HG02798 (cell line): ENCODE data around the gene OTOP2.

Experiments used
- ATAC-seq: cut with Tn5 transposase; IDR thresholded peaks from one replicate; pipeline ENCODE4 v1.9.1; 2021; ENCODE audit warnings: mild to moderate bottlenecking; ENCODE audit not compliant: unreplicated experiment, poor library complexity

OTOP2 gene, protein sequence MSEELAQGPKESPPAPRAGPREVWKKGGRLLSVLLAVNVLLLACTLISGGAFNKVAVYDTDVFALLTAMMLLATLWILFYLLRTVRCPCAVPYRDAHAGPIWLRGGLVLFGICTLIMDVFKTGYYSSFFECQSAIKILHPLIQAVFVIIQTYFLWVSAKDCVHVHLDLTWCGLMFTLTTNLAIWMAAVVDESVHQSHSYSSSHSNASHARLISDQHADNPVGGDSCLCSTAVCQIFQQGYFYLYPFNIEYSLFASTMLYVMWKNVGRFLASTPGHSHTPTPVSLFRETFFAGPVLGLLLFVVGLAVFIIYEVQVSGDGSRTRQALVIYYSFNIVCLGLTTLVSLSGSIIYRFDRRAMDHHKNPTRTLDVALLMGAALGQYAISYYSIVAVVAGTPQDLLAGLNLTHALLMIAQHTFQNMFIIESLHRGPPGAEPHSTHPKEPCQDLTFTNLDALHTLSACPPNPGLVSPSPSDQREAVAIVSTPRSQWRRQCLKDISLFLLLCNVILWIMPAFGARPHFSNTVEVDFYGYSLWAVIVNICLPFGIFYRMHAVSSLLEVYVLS

GRCh38 chr17:74924250-74924948 is at the start of gene OTOP2:
OTOP2 (plus strand) TSS chr17:74924273; CDS start chr17:74924633, 360 bp downstream.
- no peak for ATAC-seq

GRCh38 chr17:74874615-74875037 is 49.4 kb upstream of the OTOP2 start:
- ATAC-seq, result no peak

GRCh38 chr17:74875155-74875976 is 48.7 kb upstream of the OTOP2 start:
- ATAC-seq, result no peak

DNA sequence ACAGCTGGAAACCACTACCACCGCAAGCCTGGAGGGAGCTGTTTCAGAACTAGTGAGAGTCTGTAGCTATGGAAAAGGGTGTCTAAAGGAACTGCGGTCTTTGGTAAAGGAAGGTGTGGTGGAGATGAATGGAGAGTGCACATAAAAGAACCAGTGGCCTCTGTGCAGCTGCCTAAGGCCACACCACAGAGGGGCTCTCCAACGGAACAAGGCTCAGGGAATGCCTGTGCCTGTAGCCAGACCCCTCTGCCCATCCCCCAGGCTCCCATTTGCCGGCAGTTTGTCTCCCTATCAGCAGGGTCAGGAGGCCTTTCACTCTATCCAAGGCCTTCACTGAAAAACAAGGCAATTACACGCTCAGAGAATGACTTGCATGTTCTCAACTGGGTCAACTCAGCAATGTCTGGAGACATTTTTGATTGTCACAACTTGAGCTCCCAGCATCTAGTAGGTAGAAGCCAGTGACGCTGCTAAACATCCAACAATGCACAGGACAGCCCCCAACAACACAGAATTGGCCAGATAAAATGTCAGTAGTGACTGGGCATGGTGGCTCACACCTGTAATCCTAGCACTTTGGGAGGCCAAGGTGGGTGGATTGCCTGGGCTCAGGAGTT is 48.0 kb upstream of the OTOP2 start:
- no peak for ATAC-seq

GRCh38 chr17:74877592-74878548 is 46.2 kb upstream of the OTOP2 start:
- no peak for ATAC-seq

GRCh38 chr17:74878658-74879057 is 45.4 kb upstream of the OTOP2 start:
- no peak for ATAC-seq

- ATAC-seq, result no peak
Measured at GRCh38 chr17:74879308-74879707, 44.8 kb upstream of the OTOP2 start.

GRCh38 chr17:74881073-74881472 is 43.0 kb upstream of the OTOP2 start:
- no peak for ATAC-seq

DNA sequence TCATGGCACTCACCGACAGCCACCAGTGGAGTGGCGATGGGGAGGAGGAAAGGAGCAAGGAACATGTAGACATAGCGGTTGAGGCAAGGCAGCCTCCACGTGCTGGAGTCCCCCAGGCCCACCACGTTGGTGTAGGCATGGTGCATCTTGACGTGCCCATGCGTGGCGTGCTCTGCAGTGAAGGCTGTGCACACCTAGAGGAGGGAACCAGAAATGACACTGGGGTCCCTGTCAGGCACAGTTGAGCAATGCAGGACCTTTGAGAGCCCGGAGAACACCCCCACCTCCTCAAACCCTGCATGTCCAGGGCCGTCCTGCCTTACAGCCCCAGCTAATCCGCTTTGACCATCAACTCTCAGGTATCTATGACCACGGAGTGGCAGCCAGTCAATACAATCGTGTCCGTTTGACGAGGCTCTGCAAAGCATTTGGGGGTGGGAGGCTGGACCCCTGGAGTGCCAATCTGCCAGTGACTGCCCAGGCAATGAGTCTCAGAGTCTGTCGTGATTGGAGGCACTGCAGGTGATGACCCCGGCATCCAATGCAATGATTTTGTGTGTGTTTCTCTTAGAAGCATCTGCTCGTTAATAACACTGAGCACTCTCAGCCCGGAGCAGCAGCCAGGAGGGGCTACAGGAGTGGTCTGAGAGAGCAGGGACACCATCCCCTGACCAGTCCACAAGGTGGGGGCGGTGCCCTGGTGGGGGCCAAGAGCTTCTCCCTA is 41.4 kb upstream of the OTOP2 start:
- no peak for ATAC-seq

- ATAC-seq, result no peak
Measured at GRCh38 chr17:74883241-74883745, 40.8 kb upstream of the OTOP2 start.

- no peak for ATAC-seq
Measured at GRCh38 chr17:74888469-74888868, 35.6 kb upstream of the OTOP2 start.

GRCh38 chr17:74890554-74890953 is 33.5 kb upstream of the OTOP2 start:
- ATAC-seq, result no peak

GRCh38 chr17:74892013-74892841 is 31.8 kb upstream of the OTOP2 start:
- no peak for ATAC-seq

DNA sequence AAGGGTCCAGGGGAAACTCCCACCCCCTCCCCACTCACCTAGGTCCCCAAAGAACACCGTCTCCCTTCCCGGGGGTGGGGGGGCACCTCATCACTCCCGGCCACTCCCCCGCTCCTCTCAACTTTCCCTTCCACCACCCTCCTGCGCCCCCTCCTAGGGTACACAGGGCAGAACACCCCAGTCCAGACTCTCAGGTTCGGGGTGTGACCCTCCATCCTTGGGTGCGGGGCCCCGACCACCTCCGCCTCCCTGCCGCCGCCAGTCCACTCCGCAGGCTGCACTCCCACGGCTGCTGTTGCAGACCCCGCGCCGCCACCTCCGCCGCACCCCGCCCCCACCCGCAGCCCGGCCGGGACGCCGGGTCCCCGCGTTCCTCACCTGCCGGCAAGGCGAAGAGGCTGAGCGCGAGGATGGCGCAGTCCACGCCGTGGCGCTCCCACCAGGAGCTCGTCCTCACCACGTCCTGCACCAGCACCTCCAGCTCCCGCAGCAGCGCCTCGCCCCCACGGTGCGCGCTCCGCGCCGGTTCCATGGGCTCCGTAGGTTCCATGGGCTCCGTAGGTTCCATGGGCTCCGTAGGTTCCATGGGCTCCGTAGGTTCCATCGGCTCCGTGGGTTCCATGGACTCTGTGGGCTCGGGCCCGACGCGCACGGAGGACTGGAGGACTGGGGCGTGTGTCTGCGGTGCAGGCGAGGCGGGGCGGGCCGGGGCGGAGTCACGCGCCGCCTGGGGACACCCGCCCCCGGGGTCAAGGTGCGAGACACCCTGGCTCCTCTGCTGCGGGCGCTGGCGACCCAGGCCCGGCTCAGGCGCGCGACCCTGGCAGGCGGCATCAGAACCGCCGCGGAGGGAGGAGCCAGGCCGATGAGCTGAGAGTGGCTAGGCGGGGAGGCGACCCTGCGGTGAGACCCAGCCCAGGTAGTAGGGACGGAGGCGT is 30.8 kb upstream of the OTOP2 start, which contains the start of gene FADS6:
FADS6 (minus strand) TSS at position 660 of the 938 bp plus-strand sequence; CDS start at position 622, 38 bp downstream.
- no peak for ATAC-seq

GRCh38 chr17:74893936-74894671 is 30.0 kb upstream of the OTOP2 start:
- ATAC-seq, result no peak
